Mucosa of descending colon (tissue), 3 donors: Measurements from ENCODE around the gene ZRANB1. TPM values are rescaled to one million over a fixed set of nuclear protein-coding genes. Genes with fewer than 3 reads are reported as not detected.

Experiments
- ATAC-seq: fragments of 200-7000 bp; cut with Tn5 transposase; one replicate; pipeline ENCODE4 v1.9.1; 2020; ENCODE audit warnings: mild to moderate bottlenecking, moderate library complexity
- DNase-seq, 3 donors: peaks; one replicate each; pipeline ENCODE4 v3.0.0-alpha.2; 2020
- H3K36me3 ChIP-seq: fragments of 200-600 bp; one replicate; pipeline ENCODE4 v1.8.0; 2021; ENCODE audit warnings: low read depth, mild to moderate bottlenecking
- H3K4me1 ChIP-seq: fragments of 200-600 bp; one replicate; pipeline ENCODE4 v1.8.0; 2021; ENCODE audit warnings: low read depth, mild to moderate bottlenecking
- H3K4me3 ChIP-seq: fragments of 200-600 bp; one replicate; pipeline ENCODE4 v1.8.0; 2021; ENCODE audit warnings: mild to moderate bottlenecking
- H3K9me3 ChIP-seq: fragments of 200-600 bp; one replicate; pipeline ENCODE4 v1.8.0; 2021; ENCODE audit warnings: mild to moderate bottlenecking
- CTCF ChIP-seq: fragments of 200-600 bp; IDR thresholded peaks from one replicate; pipeline ENCODE4 v1.8.0; 2022; ENCODE audit warnings: antibody characterized with exemption, mild to moderate bottlenecking
- intact Hi-C, 2 donors: fragments of 100-400 bp; cut with DNase I in 1 of 2; cut with micrococcal nuclease in 1 of 2; formaldehyde crosslinking; loops; one replicate each; pipeline versions ENCODE4 v1.11.0 to v1.11.1; 2022; cut with DNase I, micrococcal nuclease
- total RNA-seq, 3 donors: library from RNA; stranded (reverse); fragmentation: NEBNext Ultra II Directional in 2 of 3; extraction: Animal tissue kit (Norgen Biotek cat#: 25700) in 2 of 3; gene quantifications; one replicate each; pipeline versions ENCODE4 v1.2.1 to v1.2.4, GENCODE V29; 2021 to 2023
- donor health status: DM: no; HTN: no; CAD: no; lungs with moderate emphysema.
- donor health status: DM: no; HTN: no; CAD: no.
- donor health status: DM: no; HTN: yes; CAD: no.

Gene ZRANB1
- total RNA-seq, 3 donors from 2014 or later, result 9.9 to 31.4 (median 13.5) TPM

- TF ChIP-seq CTCF, result no peak
- no peak for DNase-seq
- no peak overlapping the region for H3K4me3 ChIP-seq
- intact Hi-C loops, result no loop called here
- ATAC-seq, result no peak
- H3K4me1 ChIP-seq, result peaks cover 19% of the 10 kb centered on the region
- no peaks in the 10 kb centered on the region for H3K9me3 ChIP-seq
- no peaks in the 10 kb centered on the region for H3K36me3 ChIP-seq
These were observed 18.2 kb upstream of the ZRANB1 start for GRCh38 chr10:124923684-124924083.

GRCh38 chr10:124926548-124926947 lies 15.4 kb upstream of the ZRANB1 start:
- DNase-seq (no peak), ATAC-seq (peak; percentile 59)
- H3K36me3 ChIP-seq, result no peaks in the 10 kb centered on the region
- no peaks in the 10 kb centered on the region for H3K9me3 ChIP-seq
- no peak for TF ChIP-seq CTCF
- no peak overlapping the region for H3K4me3 ChIP-seq
- intact Hi-C loops, result no loop called here
- H3K4me1 ChIP-seq, result peaks cover 14% of the 10 kb centered on the region

GRCh38 chr10:124928087-124928486 lies 13.8 kb upstream of the ZRANB1 start:
- TF ChIP-seq CTCF, result no peak
- no peak overlapping the region for H3K4me3 ChIP-seq
- no peaks in the 10 kb centered on the region for H3K36me3 ChIP-seq
- no peaks in the 10 kb centered on the region for H3K9me3 ChIP-seq
- no peak for ATAC-seq
- peaks cover 14% of the 10 kb centered on the region for H3K4me1 ChIP-seq
- intact Hi-C loops, result no loop called here
- no peak for DNase-seq

GRCh38 chr10:124928545-124928944 lies 13.4 kb upstream of the ZRANB1 start:
- TF ChIP-seq CTCF, result no peak
- Histone ChIP-seq H3K4me3 (no peak overlapping the region), H3K4me1 (peaks cover 14% of the 10 kb centered on the region), H3K9me3 (no peaks in the 10 kb centered on the region), H3K36me3 (no peaks in the 10 kb centered on the region)
- ATAC-seq, result no peak
- intact Hi-C loops, result no loop called here
- no peak for DNase-seq

- H3K4me1 ChIP-seq, result no peaks in the 10 kb centered on the region
- no peak overlapping the region for H3K4me3 ChIP-seq
- no peaks in the 10 kb centered on the region for H3K36me3 ChIP-seq
- H3K9me3 ChIP-seq, result no peaks in the 10 kb centered on the region
- no peak for TF ChIP-seq CTCF
- DNase-seq (no peak), ATAC-seq (no peak)
- intact Hi-C loops, result no loop called here
These were observed 6.0 kb upstream of the ZRANB1 start for GRCh38 chr10:124935946-124936345.

GRCh38 chr10:124936813-124937212 lies 5.1 kb upstream of the ZRANB1 start:
- H3K4me3 ChIP-seq, result no peak overlapping the region
- TF ChIP-seq CTCF, result no peak
- intact Hi-C loops, result no loop called here
- no peaks in the 10 kb centered on the region for H3K4me1 ChIP-seq
- no peaks in the 10 kb centered on the region for H3K9me3 ChIP-seq
- DNase-seq, result no peak
- no peaks in the 10 kb centered on the region for H3K36me3 ChIP-seq
- no peak for ATAC-seq
